Astrocyte (in vitro differentiated cells and primary cell): ENCODE data around the gene RAB29. TPM values are rescaled to one million over a fixed set of nuclear protein-coding genes. Genes with fewer than 3 reads are reported as not detected.

ENCODE experiments used
- DNase-seq: peaks from one replicate; pipeline ENCODE4 v3.0.0-alpha.2; 2010; ENCODE audit warnings: low read depth
- FAIRE-seq: peaks from 2 replicates; lab custom pipeline; 2011; peaks lifted over from hg19 to GRCh38; lab: Jason Lieb, UNC
- H2AFZ ChIP-seq: 2 replicates; pipeline ENCODE4 v1.6.0; 2012; ENCODE audit warnings: low read depth, low read length, inconsistent platforms
- H3K27ac ChIP-seq: 2 replicates; pipeline ENCODE4 v1.5.1; 2011; ENCODE audit warnings: low read depth, low read length, inconsistent platforms
- H3K27me3 ChIP-seq: 2 replicates; pipeline ENCODE4 v1.6.0; 2011; ENCODE audit warnings: low read length, inconsistent platforms; ENCODE audit not compliant: insufficient read depth
- H3K36me3 ChIP-seq: 2 replicates; pipeline ENCODE4 v1.5.1; 2011; ENCODE audit warnings: low read length, inconsistent platforms; ENCODE audit not compliant: insufficient read depth
- H3K4me1 ChIP-seq: 2 replicates; pipeline ENCODE4 v1.5.1; 2011; ENCODE audit warnings: low read length, inconsistent platforms; ENCODE audit not compliant: insufficient read depth
- H3K4me2 ChIP-seq: 2 replicates; pipeline ENCODE4 v1.6.0; 2012; ENCODE audit warnings: low read length, inconsistent platforms
- H3K4me3 ChIP-seq: 2 replicates; pipeline ENCODE4 v1.5.1; 2011; ENCODE audit warnings: low read depth, mild to moderate bottlenecking, low read length, inconsistent platforms; ENCODE audit not compliant: insufficient read depth
- H3K79me2 ChIP-seq: 2 replicates; pipeline ENCODE4 v1.6.0; 2012; ENCODE audit warnings: mild to moderate bottlenecking, low read length, inconsistent platforms; ENCODE audit not compliant: insufficient read depth
- H3K9ac ChIP-seq: 2 replicates; pipeline ENCODE4 v1.6.0; 2012; ENCODE audit warnings: mild to moderate bottlenecking, low read length, inconsistent platforms
- H3K9me3 ChIP-seq: 2 replicates; pipeline ENCODE4 v1.5.1; 2012; ENCODE audit warnings: low read depth, mild to moderate bottlenecking, low read length, inconsistent platforms; ENCODE audit not compliant: insufficient read depth
- H4K20me1 ChIP-seq: 2 replicates; pipeline ENCODE4 v1.6.0; 2012; ENCODE audit warnings: low read length, inconsistent platforms; ENCODE audit not compliant: insufficient read depth
- H3K27ac Mint-ChIP-seq: one replicate; pipeline ENCODE4 v1.8.0; 2021; ENCODE audit warnings: mild to moderate bottlenecking, mixed read lengths; ENCODE audit not compliant: unreplicated experiment
- H3K27me3 Mint-ChIP-seq: one replicate; pipeline ENCODE4 v1.8.0; 2021; ENCODE audit warnings: low read depth, mixed read lengths; ENCODE audit not compliant: unreplicated experiment
- H3K36me3 Mint-ChIP-seq: one replicate; pipeline ENCODE4 v1.8.0; 2021; ENCODE audit warnings: low read depth, mixed read lengths; ENCODE audit not compliant: unreplicated experiment
- H3K4me1 Mint-ChIP-seq: one replicate; pipeline ENCODE4 v1.8.0; 2021; ENCODE audit warnings: low read depth, mixed read lengths; ENCODE audit not compliant: unreplicated experiment
- H3K4me3 Mint-ChIP-seq: one replicate; pipeline ENCODE4 v1.8.0; 2021; ENCODE audit warnings: mild to moderate bottlenecking, moderate library complexity, mixed read lengths; ENCODE audit not compliant: unreplicated experiment
- H3K9me3 Mint-ChIP-seq: one replicate; pipeline ENCODE4 v1.8.0; 2021; ENCODE audit warnings: mild to moderate bottlenecking, mixed read lengths; ENCODE audit not compliant: unreplicated experiment
- CTCF ChIP-seq: IDR thresholded peaks from 2 replicates; pipeline ENCODE4 v1.5.1; 2011; ENCODE audit warnings: low read depth, mild to moderate bottlenecking, inconsistent platforms, low read length, moderate library complexity; ENCODE audit not compliant: insufficient read depth
- EZH2 ChIP-seq: IDR thresholded peaks from 2 replicates; pipeline ENCODE4 v1.6.1; 2012; ENCODE audit warnings: mild to moderate bottlenecking, low read length, inconsistent platforms; ENCODE audit not compliant: insufficient read depth
- total RNA-seq: library from RNA; stranded (reverse); gene quantifications from 2 replicates; pipeline ENCODE4 v1.2.1, GENCODE V29; 2021

The RAB29 gene
- total RNA-seq, 1 donor from 2014 or later: 13.3 TPM

- Histone ChIP-seq H4K20me1 (peaks cover 39% of the 10 kb centered on the region), H3K36me3 (no peaks in the 10 kb centered on the region), H3K9ac (peak overlapping the region; percentile 86), H3K4me3 (peak overlapping the region; percentile 78), H2AFZ (peak overlapping the region; percentile 82), H3K9me3 (no peaks in the 10 kb centered on the region), H3K4me1 (peaks cover 18% of the 10 kb centered on the region), H3K79me2 (peaks cover 28% of the 10 kb centered on the region), H3K27ac (peak overlapping the region; percentile 51), H3K4me2 (peak overlapping the region; percentile 96), H3K27me3 (no peaks in the 10 kb centered on the region)
- Mint-ChIP-seq H3K27me3 (peaks cover 5% of the 10 kb centered on the region), H3K4me1 (peaks cover 12% of the 10 kb centered on the region), H3K27ac (peak overlapping the region; percentile 61), H3K9me3 (no peaks in the 10 kb centered on the region), H3K36me3 (peaks cover 8% of the 10 kb centered on the region), H3K4me3 (peak overlapping the region; percentile 93)
- DNase-seq (peak; percentile 13), FAIRE-seq (no peak)
- no peak for TF ChIP-seq CTCF
- no peak for TF ChIP-seq EZH2
Measured at GRCh38 chr1:205812271-205812877, 37.1 kb upstream of the RAB29 start.

- Mint-ChIP-seq H3K4me3 (peak overlapping the region; percentile 93), H3K27ac (no peak overlapping the region)
Measured at GRCh38 chr1:205811660-205812059, 36.4 kb upstream of the RAB29 start.

More at GRCh38 chr1:205811660-205812059, 36.4 kb upstream of the RAB29 start:
- Mint-ChIP-seq H3K27me3 (peaks cover 4% of the 10 kb centered on the region), H3K4me1 (peaks cover 12% of the 10 kb centered on the region), H3K36me3 (peaks cover 8% of the 10 kb centered on the region), H3K9me3 (no peaks in the 10 kb centered on the region)
- Histone ChIP-seq H4K20me1 (peaks cover 44% of the 10 kb centered on the region), H3K4me1 (peaks cover 18% of the 10 kb centered on the region), H3K9ac (peak overlapping the region; percentile 86), H3K4me2 (peak overlapping the region; percentile 96), H3K79me2 (peaks cover 28% of the 10 kb centered on the region), H3K27me3 (no peaks in the 10 kb centered on the region), H3K9me3 (no peaks in the 10 kb centered on the region), H3K27ac (no peak overlapping the region), H3K4me3 (peak overlapping the region; percentile 78), H3K36me3 (no peaks in the 10 kb centered on the region), H2AFZ (no peak overlapping the region)
- no peak for TF ChIP-seq CTCF
- no peak for TF ChIP-seq EZH2
- DNase-seq (no peak), FAIRE-seq (no peak)
